ENCODE results near the gene TOX3. TPM values are rescaled to one million over a fixed set of nuclear protein-coding genes. Genes with fewer than 3 reads are reported as not detected.
A peak's percentile ranks its signal among the peaks of the same experiment; 100 is the strongest.

The TOX3 gene
- total and polyA plus RNA-seq, 2 of the 13 experiments (the other 11 are each of a cell fraction or from before 2014, with no cell fraction given) = 14.5 to 98.6 TPM

DNA sequence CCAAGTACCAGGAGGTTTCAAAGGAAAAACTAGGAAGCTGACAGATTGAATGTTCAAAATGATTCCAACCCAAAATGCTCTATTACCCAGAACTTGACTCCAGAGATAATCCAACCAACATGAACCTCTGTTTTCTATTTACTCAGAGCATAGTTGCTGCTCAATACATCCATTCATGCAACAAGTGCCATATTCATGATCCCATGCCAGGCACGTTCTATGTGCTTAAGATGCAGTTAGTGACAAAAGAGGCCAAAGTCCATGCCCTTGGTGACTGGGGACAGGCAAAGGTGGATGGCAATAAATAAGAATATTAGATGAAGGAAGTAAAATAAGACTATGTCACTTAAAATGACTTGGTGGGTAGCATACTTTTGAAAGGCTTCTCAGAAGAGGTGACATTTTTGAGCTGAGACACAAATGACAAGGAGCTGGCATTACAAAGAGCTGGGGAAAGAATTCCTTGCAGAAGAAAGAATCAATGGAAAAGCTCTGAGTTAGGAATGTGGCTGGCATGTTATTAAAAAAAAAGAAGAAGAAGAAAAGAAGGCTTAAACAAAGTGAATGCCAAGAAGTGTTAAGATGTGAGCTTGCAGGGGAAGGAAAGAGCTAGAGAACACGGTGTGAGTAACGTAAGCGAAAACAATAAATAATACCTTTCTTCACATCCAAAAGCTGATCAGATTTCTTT lies 34.5 kb downstream of the TOX3 start (continued):
- TF ChIP-seq TCF7 (IDR thresholded peaks at IDR 0.05; ENCODE audit: low read depth) (no peak), NR1H2 (CRISPR knock-in tag; IDR thresholded peaks at IDR 0.05; ENCODE audit: borderline replicate concordance, low read depth) (no peak), FOXA3 (CRISPR knock-in tag; IDR thresholded peaks at IDR 0.05) (peak; percentile 58), ZBTB21 (CRISPR knock-in tag; IDR thresholded peaks at IDR 0.05) (no peak), ZNF562 (CRISPR knock-in tag; IDR thresholded peaks at IDR 0.05; ENCODE audit: borderline replicate concordance) (no peak), KLF12 (CRISPR knock-in tag; IDR thresholded peaks at IDR 0.05; ENCODE audit: borderline replicate concordance) (no peak), ZNF709 (CRISPR knock-in tag; IDR thresholded peaks at IDR 0.05) (no peak), NONO (IDR thresholded peaks at IDR 0.05) (no peak), NONO (CRISPR knock-in tag; conservative IDR thresholded peaks at IDR 0.05) (no peak), CCDC6 (CRISPR knock-in tag; IDR thresholded peaks at IDR 0.05) (no peak)
- TF ChIP-seq, protein P1, sequence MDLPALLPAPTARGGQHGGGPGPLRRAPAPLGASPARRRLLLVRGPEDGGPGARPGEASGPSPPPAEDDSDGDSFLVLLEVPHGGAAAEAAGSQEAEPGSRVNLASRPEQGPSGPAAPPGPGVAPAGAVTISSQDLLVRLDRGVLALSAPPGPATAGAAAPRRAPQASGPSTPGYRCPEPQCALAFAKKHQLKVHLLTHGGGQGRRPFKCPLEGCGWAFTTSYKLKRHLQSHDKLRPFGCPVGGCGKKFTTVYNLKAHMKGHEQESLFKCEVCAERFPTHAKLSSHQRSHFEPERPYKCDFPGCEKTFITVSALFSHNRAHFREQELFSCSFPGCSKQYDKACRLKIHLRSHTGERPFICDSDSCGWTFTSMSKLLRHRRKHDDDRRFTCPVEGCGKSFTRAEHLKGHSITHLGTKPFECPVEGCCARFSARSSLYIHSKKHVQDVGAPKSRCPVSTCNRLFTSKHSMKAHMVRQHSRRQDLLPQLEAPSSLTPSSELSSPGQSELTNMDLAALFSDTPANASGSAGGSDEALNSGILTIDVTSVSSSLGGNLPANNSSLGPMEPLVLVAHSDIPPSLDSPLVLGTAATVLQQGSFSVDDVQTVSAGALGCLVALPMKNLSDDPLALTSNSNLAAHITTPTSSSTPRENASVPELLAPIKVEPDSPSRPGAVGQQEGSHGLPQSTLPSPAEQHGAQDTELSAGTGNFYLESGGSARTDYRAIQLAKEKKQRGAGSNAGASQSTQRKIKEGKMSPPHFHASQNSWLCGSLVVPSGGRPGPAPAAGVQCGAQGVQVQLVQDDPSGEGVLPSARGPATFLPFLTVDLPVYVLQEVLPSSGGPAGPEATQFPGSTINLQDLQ (CRISPR knock-in tag; IDR thresholded peaks at IDR 0.05) = no peak
- TF ChIP-seq, protein P2, sequence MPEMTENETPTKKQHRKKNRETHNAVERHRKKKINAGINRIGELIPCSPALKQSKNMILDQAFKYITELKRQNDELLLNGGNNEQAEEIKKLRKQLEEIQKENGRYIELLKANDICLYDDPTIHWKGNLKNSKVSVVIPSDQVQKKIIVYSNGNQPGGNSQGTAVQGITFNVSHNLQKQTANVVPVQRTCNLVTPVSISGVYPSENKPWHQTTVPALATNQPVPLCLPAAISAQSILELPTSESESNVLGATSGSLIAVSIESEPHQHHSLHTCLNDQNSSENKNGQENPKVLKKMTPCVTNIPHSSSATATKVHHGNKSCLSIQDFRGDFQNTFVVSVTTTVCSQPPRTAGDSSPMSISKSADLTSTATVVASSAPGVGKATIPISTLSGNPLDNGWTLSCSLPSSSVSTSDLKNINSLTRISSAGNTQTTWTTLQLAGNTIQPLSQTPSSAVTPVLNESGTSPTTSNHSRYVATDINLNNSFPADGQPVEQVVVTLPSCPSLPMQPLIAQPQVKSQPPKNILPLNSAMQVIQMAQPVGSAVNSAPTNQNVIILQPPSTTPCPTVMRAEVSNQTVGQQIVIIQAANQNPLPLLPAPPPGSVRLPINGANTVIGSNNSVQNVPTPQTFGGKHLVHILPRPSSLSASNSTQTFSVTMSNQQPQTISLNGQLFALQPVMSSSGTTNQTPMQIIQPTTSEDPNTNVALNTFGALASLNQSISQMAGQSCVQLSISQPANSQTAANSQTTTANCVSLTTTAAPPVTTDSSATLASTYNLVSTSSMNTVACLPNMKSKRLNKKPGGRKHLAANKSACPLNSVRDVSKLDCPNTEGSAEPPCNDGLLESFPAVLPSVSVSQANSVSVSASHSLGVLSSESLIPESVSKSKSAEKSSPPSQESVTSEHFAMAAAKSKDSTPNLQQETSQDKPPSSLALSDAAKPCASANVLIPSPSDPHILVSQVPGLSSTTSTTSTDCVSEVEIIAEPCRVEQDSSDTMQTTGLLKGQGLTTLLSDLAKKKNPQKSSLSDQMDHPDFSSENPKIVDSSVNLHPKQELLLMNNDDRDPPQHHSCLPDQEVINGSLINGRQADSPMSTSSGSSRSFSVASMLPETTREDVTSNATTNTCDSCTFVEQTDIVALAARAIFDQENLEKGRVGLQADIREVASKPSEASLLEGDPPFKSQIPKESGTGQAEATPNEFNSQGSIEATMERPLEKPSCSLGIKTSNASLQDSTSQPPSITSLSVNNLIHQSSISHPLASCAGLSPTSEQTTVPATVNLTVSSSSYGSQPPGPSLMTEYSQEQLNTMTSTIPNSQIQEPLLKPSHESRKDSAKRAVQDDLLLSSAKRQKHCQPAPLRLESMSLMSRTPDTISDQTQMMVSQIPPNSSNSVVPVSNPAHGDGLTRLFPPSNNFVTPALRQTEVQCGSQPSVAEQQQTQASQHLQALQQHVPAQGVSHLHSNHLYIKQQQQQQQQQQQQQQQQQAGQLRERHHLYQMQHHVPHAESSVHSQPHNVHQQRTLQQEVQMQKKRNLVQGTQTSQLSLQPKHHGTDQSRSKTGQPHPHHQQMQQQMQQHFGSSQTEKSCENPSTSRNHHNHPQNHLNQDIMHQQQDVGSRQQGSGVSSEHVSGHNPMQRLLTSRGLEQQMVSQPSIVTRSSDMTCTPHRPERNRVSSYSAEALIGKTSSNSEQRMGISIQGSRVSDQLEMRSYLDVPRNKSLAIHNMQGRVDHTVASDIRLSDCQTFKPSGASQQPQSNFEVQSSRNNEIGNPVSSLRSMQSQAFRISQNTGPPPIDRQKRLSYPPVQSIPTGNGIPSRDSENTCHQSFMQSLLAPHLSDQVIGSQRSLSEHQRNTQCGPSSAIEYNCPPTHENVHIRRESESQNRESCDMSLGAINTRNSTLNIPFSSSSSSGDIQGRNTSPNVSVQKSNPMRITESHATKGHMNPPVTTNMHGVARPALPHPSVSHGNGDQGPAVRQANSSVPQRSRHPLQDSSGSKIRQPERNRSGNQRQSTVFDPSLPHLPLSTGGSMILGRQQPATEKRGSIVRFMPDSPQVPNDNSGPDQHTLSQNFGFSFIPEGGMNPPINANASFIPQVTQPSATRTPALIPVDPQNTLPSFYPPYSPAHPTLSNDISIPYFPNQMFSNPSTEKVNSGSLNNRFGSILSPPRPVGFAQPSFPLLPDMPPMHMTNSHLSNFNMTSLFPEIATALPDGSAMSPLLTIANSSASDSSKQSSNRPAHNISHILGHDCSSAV (CRISPR knock-in tag; IDR thresholded peaks at IDR 0.05; ENCODE audit: borderline replicate concordance) = no peak
- TF ChIP-seq, protein P3, sequence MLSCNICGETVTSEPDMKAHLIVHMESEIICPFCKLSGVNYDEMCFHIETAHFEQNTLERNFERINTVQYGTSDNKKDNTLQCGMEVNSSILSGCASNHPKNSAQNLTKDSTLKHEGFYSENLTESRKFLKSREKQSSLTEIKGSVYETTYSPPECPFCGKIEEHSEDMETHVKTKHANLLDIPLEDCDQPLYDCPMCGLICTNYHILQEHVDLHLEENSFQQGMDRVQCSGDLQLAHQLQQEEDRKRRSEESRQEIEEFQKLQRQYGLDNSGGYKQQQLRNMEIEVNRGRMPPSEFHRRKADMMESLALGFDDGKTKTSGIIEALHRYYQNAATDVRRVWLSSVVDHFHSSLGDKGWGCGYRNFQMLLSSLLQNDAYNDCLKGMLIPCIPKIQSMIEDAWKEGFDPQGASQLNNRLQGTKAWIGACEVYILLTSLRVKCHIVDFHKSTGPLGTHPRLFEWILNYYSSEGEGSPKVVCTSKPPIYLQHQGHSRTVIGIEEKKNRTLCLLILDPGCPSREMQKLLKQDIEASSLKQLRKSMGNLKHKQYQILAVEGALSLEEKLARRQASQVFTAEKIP (CRISPR knock-in tag; IDR thresholded peaks at IDR 0.05; ENCODE audit: borderline replicate concordance) = no peak
- TF ChIP-seq, protein P4, sequence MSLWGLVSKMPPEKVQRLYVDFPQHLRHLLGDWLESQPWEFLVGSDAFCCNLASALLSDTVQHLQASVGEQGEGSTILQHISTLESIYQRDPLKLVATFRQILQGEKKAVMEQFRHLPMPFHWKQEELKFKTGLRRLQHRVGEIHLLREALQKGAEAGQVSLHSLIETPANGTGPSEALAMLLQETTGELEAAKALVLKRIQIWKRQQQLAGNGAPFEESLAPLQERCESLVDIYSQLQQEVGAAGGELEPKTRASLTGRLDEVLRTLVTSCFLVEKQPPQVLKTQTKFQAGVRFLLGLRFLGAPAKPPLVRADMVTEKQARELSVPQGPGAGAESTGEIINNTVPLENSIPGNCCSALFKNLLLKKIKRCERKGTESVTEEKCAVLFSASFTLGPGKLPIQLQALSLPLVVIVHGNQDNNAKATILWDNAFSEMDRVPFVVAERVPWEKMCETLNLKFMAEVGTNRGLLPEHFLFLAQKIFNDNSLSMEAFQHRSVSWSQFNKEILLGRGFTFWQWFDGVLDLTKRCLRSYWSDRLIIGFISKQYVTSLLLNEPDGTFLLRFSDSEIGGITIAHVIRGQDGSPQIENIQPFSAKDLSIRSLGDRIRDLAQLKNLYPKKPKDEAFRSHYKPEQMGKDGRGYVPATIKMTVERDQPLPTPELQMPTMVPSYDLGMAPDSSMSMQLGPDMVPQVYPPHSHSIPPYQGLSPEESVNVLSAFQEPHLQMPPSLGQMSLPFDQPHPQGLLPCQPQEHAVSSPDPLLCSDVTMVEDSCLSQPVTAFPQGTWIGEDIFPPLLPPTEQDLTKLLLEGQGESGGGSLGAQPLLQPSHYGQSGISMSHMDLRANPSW (CRISPR knock-in tag; IDR thresholded peaks at IDR 0.05; ENCODE audit: borderline replicate concordance) = no peak
